Measurements from ENCODE around the gene KCNT1. TPM values are rescaled to one million over a fixed set of nuclear protein-coding genes. Genes with fewer than 3 reads are reported as not detected.

KCNT1 gene
- total RNA-seq, 1 experiment from 2014 or later = 0.17 TPM

GRCh38 chr9:135783540-135784245 is 81.7 kb downstream of the KCNT1 start (continued):
- TF ChIP-seq MAX (IDR thresholded peaks at IDR 0.05) (no peak), FOSL1 (IDR thresholded peaks at IDR 0.05; ENCODE audit: low read depth) (no peak), JUND (IDR thresholded peaks at IDR 0.05) (no peak), EZH2phosphoT487 (IDR thresholded peaks at IDR 0.05; ENCODE audit: borderline replicate concordance) (no peak), CEBPB (IDR thresholded peaks at IDR 0.05; ENCODE audit: low read depth) (no peak), SRF (IDR thresholded peaks at IDR 0.05; ENCODE audit: low read depth) (no peak), EZH2 (IDR thresholded peaks at IDR 0.05) (no peak), YY1 (IDR thresholded peaks at IDR 0.05; ENCODE audit: extremely low read depth, insufficient replicate concordance, low read depth, low read length) (no peak)

- H3K27me3 ChIP-seq (ENCODE audit: insufficient read depth, low read length) = no peaks in the 10 kb centered on the region
- POLR2A ChIA-PET = no interaction called here
- DNase-seq (ENCODE audit: low read depth, low spot score) (no peak), ATAC-seq (no peak)
- H3K9ac ChIP-seq (ENCODE audit: low read length) = no peak overlapping the region
- no peaks in the 10 kb centered on the region for H3K9me2 ChIP-seq (ENCODE audit: insufficient read depth)
- RAD21 ChIA-PET (ENCODE audit: low non-redundant PET in 1 of 2, low total read pairs in 2 of 2, uncharacterized antibody in 2 of 2, unreplicated experiment in 2 of 2) = no interaction called here
- H4K20me1 ChIP-seq (ENCODE audit: insufficient read depth) = no peaks in the 10 kb centered on the region
- intact Hi-C loops (cut with micrococcal nuclease) = no loop called here
- no peaks in the 10 kb centered on the region for H3K4me1 ChIP-seq (ENCODE audit: control insufficient read depth in 1 of 2, insufficient read depth in 2 of 2, low read length in 2 of 2)
- CTCF ChIA-PET = no interaction called here
- H3K4me2 ChIP-seq (ENCODE audit: low read length) = no peak overlapping the region
- no peak overlapping the region for H2AFZ ChIP-seq (ENCODE audit: low read depth, low read length, poor library complexity, severe bottlenecking)
- H3K9me3 ChIP-seq (ENCODE audit: control insufficient read depth in 1 of 2, insufficient read depth in 1 of 2, low read depth in 1 of 2, low read length in 2 of 2) = no peaks in the 10 kb centered on the region
- no peak overlapping the region for H3K27ac ChIP-seq (ENCODE audit: low read depth, low read length)
- no peaks in the 10 kb centered on the region for H3K36me3 ChIP-seq (ENCODE audit: control insufficient read depth in 1 of 2, insufficient read depth in 2 of 2, low read length in 2 of 2)
- TF ChIP-seq EGR1 (IDR thresholded peaks at IDR 0.05; ENCODE audit: low read depth) = no peak
- TF ChIP-seq SP1 (IDR thresholded peaks at IDR 0.05; ENCODE audit: low read depth) = no peak
- TF ChIP-seq JUND (IDR thresholded peaks at IDR 0.05) = no peak
- no peak for TF ChIP-seq TCF7L2 (IDR thresholded peaks at IDR 0.05; ENCODE audit: borderline replicate concordance, extremely low read depth, insufficient read depth, insufficient read length)
- TF ChIP-seq ATF3 (IDR thresholded peaks at IDR 0.05) = no peak
- TF ChIP-seq SIN3A (IDR thresholded peaks at IDR 0.05; ENCODE audit: low read depth) = no peak
- TF ChIP-seq POLR2A (IDR thresholded peaks at IDR 0.05; ENCODE audit: borderline replicate concordance, extremely low read depth, insufficient read depth, insufficient read length) = no peak
- TF ChIP-seq FOSL1 (IDR thresholded peaks at IDR 0.05; ENCODE audit: low read depth) = no peak
- no peak for TF ChIP-seq EZH2 (IDR thresholded peaks at IDR 0.05)
- TF ChIP-seq EZH2phosphoT487 (IDR thresholded peaks at IDR 0.05; ENCODE audit: borderline replicate concordance) = no peak
- TF ChIP-seq REST (IDR thresholded peaks at IDR 0.05; ENCODE audit: low read depth) = no peak
- no peak for TF ChIP-seq RAD21 (IDR thresholded peaks at IDR 0.05; ENCODE audit: low read depth)
- no peak for TF ChIP-seq ZNF274 (IDR thresholded peaks at IDR 0.05; ENCODE audit: low read depth, low read length)
- no peak overlapping the region for H3K4me3 ChIP-seq (replicated peaks in 1 of 2; ENCODE audit: low read depth in 1 of 2, low read length in 2 of 2)
- no peaks in the 10 kb centered on the region for H3K79me2 ChIP-seq (ENCODE audit: insufficient read depth, low read length)
- BruUV-seq (replicated peaks) = no TSS peak
Measured at GRCh38 chr9:135785013-135785575, 83.1 kb downstream of the KCNT1 start.

All from HCT116 (cell line).